Stomach (tissue), 4 donors: ENCODE data around the gene DCK.
"Not testable (repeated sequence)": the region's sequence is repeated elsewhere in the genome, so short reads cannot be mapped to it uniquely, and the experiment has no call there.

Experiments
- CTCF ChIP-seq, 7 experiments: fragments of 450-650 bp in 4 of 7; fragments of 200-600 bp in 3 of 7; sonication (generic) in 3 of 7; IDR thresholded peaks; one replicate each; pipeline ENCODE4 v1.5.1; 2016 to 2019; ENCODE audit warnings: antibody characterized with exemption in 7 of 7, control low read depth in 2 of 7, mild to moderate bottlenecking in 1 of 7
- EP300 ChIP-seq: sonication (generic); formaldehyde crosslinking; IDR thresholded peaks from one replicate; pipeline ENCODE4 v1.6.1; 2017; ENCODE audit warnings: antibody characterized with exemption
- POLR2A ChIP-seq, 4 donors: fragments of 450-650 bp; IDR thresholded peaks; one replicate each; pipeline ENCODE4 v1.6.1; 2016; ENCODE audit warnings: antibody characterized with exemption in 4 of 4, control low read depth in 2 of 4, mild to moderate bottlenecking in 1 of 4, moderate library complexity in 1 of 4
- POLR2AphosphoS5 ChIP-seq, 3 donors: sonication (generic); formaldehyde crosslinking; IDR thresholded peaks; one replicate each; pipeline ENCODE4 v1.6.1; 2016; ENCODE audit warnings: antibody characterized with exemption in 3 of 3

GRCh38 chr4:71005025-71005424, 11.6 kb downstream of the DCK start:
- TF ChIP-seq EP300; CTCF (IDR thresholded peaks at IDR 0.05); POLR2AphosphoS5 (IDR thresholded peaks at IDR 0.05); POLR2A (IDR thresholded peaks at IDR 0.05): not testable (repeated sequence)
